Central memory CD8-positive, alpha-beta T cell (primary cell): ENCODE data around the gene SUMO4.

Source experiments
- ATAC-seq: fragments of 150-1000 bp; cut with Tn5 transposase; replicated peaks from 2 replicates; pipeline ENCODE4 v1.10.0; 2022; ENCODE audit warnings: mild to moderate bottlenecking, moderate FRiP score, moderate number of reproducible peaks; ENCODE audit not compliant: poor library complexity, severe bottlenecking; ENCODE audit errors: extremely low read depth
- DNase-seq, 2 donors: peaks; one replicate each; pipeline ENCODE4 v3.0.0; 2021; ENCODE audit warnings: low spot score in 2 of 2
- H3K27ac Mint-ChIP-seq: one replicate; pipeline ENCODE4 v1.8.0; 2022; ENCODE audit warnings: low read depth, mild to moderate bottlenecking, moderate library complexity, mixed read lengths
- H3K27me3 Mint-ChIP-seq: one replicate; pipeline ENCODE4 v1.8.0; 2022; ENCODE audit warnings: mixed read lengths
- H3K36me3 Mint-ChIP-seq: one replicate; pipeline ENCODE4 v1.8.0; 2022; ENCODE audit warnings: mild to moderate bottlenecking, moderate library complexity, mixed read lengths; ENCODE audit not compliant: insufficient read depth
- H3K4me1 Mint-ChIP-seq: one replicate; pipeline ENCODE4 v1.8.0; 2022; ENCODE audit warnings: mixed read lengths
- H3K4me3 Mint-ChIP-seq: one replicate; pipeline ENCODE4 v1.8.0; 2022; ENCODE audit warnings: mild to moderate bottlenecking, moderate library complexity, mixed read lengths
- H3K9me3 Mint-ChIP-seq: one replicate; pipeline ENCODE4 v1.8.0; 2022; ENCODE audit warnings: mixed read lengths

SUMO4 gene

GRCh38 chr6:149395185-149395584 is 4.9 kb upstream of the SUMO4 start:
- H3K27ac Mint-ChIP-seq: peak overlapping the region; percentile 52
- H3K9me3 Mint-ChIP-seq: no peaks in the 10 kb centered on the region
- DNase-seq (no peak), ATAC-seq (no peak)
- H3K27me3 Mint-ChIP-seq: no peaks in the 10 kb centered on the region
- no peak overlapping the region for H3K4me3 Mint-ChIP-seq
- H3K4me1 Mint-ChIP-seq: peaks cover 51% of the 10 kb centered on the region
- peaks cover 24% of the 10 kb centered on the region for H3K36me3 Mint-ChIP-seq

- no peaks in the 10 kb centered on the region for H3K27me3 Mint-ChIP-seq
- H3K4me3 Mint-ChIP-seq: no peak overlapping the region
- H3K9me3 Mint-ChIP-seq: no peaks in the 10 kb centered on the region
- peaks cover 42% of the 10 kb centered on the region for H3K4me1 Mint-ChIP-seq
- DNase-seq (no peak), ATAC-seq (no peak)
- H3K27ac Mint-ChIP-seq: no peak overlapping the region
- H3K36me3 Mint-ChIP-seq: peaks cover 38% of the 10 kb centered on the region
Observed at GRCh38 chr6:149397384-149397783, 2.7 kb upstream of the SUMO4 start.

GRCh38 chr6:149403534-149403933 is 3.5 kb downstream of the SUMO4 start:
- Mint-ChIP-seq H3K9me3 (no peaks in the 10 kb centered on the region), H3K36me3 (peaks cover 41% of the 10 kb centered on the region), H3K27me3 (no peaks in the 10 kb centered on the region), H3K4me3 (no peak overlapping the region), H3K4me1 (peaks cover 17% of the 10 kb centered on the region), H3K27ac (no peak overlapping the region)
- no peak for ATAC-seq
- no peak for DNase-seq

- H3K4me3 Mint-ChIP-seq: no peak overlapping the region
- ATAC-seq: no peak
- no peaks in the 10 kb centered on the region for H3K27me3 Mint-ChIP-seq
- peak overlapping the region; percentile 55 for H3K27ac Mint-ChIP-seq
- no peaks in the 10 kb centered on the region for H3K9me3 Mint-ChIP-seq
- H3K4me1 Mint-ChIP-seq: peaks cover 17% of the 10 kb centered on the region
- peaks cover 36% of the 10 kb centered on the region for H3K36me3 Mint-ChIP-seq
- no peak for DNase-seq
Observed at GRCh38 chr6:149405823-149406765, 6.0 kb downstream of the SUMO4 start.

GRCh38 chr6:149409617-149410016 is 9.6 kb downstream of the SUMO4 start:
- peaks cover 20% of the 10 kb centered on the region for H3K36me3 Mint-ChIP-seq
- H3K27ac Mint-ChIP-seq: no peak overlapping the region
- H3K9me3 Mint-ChIP-seq: no peaks in the 10 kb centered on the region
- H3K4me3 Mint-ChIP-seq: no peak overlapping the region
- H3K27me3 Mint-ChIP-seq: no peaks in the 10 kb centered on the region
- ATAC-seq (no peak), DNase-seq (no peak)
- peaks cover 11% of the 10 kb centered on the region for H3K4me1 Mint-ChIP-seq

- DNase-seq (no peak), ATAC-seq (no peak)
- H3K4me1 Mint-ChIP-seq: peaks cover 9% of the 10 kb centered on the region
- H3K27ac Mint-ChIP-seq: no peak overlapping the region
- no peak overlapping the region for H3K4me3 Mint-ChIP-seq
- H3K9me3 Mint-ChIP-seq: no peaks in the 10 kb centered on the region
- peaks cover 17% of the 10 kb centered on the region for H3K36me3 Mint-ChIP-seq
- H3K27me3 Mint-ChIP-seq: no peaks in the 10 kb centered on the region
Observed at GRCh38 chr6:149410557-149410956, 10.5 kb downstream of the SUMO4 start.

- peaks cover 12% of the 10 kb centered on the region for H3K4me1 Mint-ChIP-seq
- no peaks in the 10 kb centered on the region for H3K9me3 Mint-ChIP-seq
- no peaks in the 10 kb centered on the region for H3K27me3 Mint-ChIP-seq
- H3K36me3 Mint-ChIP-seq: peaks cover 13% of the 10 kb centered on the region
- ATAC-seq: no peak
- H3K27ac Mint-ChIP-seq: no peak overlapping the region
- H3K4me3 Mint-ChIP-seq: no peak overlapping the region
- no peak for DNase-seq
Observed at GRCh38 chr6:149414009-149414408, 13.9 kb downstream of the SUMO4 start.

GRCh38 chr6:149414821-149415220 is 14.8 kb downstream of the SUMO4 start:
- no peaks in the 10 kb centered on the region for H3K9me3 Mint-ChIP-seq
- peaks cover 9% of the 10 kb centered on the region for H3K36me3 Mint-ChIP-seq
- peaks cover 12% of the 10 kb centered on the region for H3K4me1 Mint-ChIP-seq
- ATAC-seq (no peak), DNase-seq (no peak)
- no peak overlapping the region for H3K27ac Mint-ChIP-seq
- H3K27me3 Mint-ChIP-seq: no peaks in the 10 kb centered on the region
- H3K4me3 Mint-ChIP-seq: no peak overlapping the region

GRCh38 chr6:149419696-149420404 is 19.8 kb downstream of the SUMO4 start:
- Mint-ChIP-seq H3K4me3 (no peak overlapping the region), H3K27ac (peak overlapping the region; percentile 2), H3K27me3 (peaks cover 10% of the 10 kb centered on the region), H3K9me3 (no peaks in the 10 kb centered on the region), H3K36me3 (no peaks in the 10 kb centered on the region), H3K4me1 (peaks cover 13% of the 10 kb centered on the region)
- no peak for DNase-seq
- no peak for ATAC-seq

- DNase-seq (no peak), ATAC-seq (no peak)
- no peak overlapping the region for H3K27ac Mint-ChIP-seq
- peaks cover 10% of the 10 kb centered on the region for H3K27me3 Mint-ChIP-seq
- peaks cover 6% of the 10 kb centered on the region for H3K4me1 Mint-ChIP-seq
- H3K36me3 Mint-ChIP-seq: no peaks in the 10 kb centered on the region
- H3K4me3 Mint-ChIP-seq: no peak overlapping the region
- no peaks in the 10 kb centered on the region for H3K9me3 Mint-ChIP-seq
Observed at GRCh38 chr6:149421132-149421531, 21.1 kb downstream of the SUMO4 start.

GRCh38 chr6:149422581-149422980 is 22.5 kb downstream of the SUMO4 start:
- peaks cover 5% of the 10 kb centered on the region for H3K4me1 Mint-ChIP-seq
- ATAC-seq (no peak), DNase-seq (no peak)
- H3K9me3 Mint-ChIP-seq: no peaks in the 10 kb centered on the region
- no peak overlapping the region for H3K27ac Mint-ChIP-seq
- H3K27me3 Mint-ChIP-seq: peaks cover 10% of the 10 kb centered on the region
- no peaks in the 10 kb centered on the region for H3K36me3 Mint-ChIP-seq
- H3K4me3 Mint-ChIP-seq: no peak overlapping the region

GRCh38 chr6:149423964-149424440 is 23.9 kb downstream of the SUMO4 start:
- Mint-ChIP-seq H3K4me1 (peaks cover 5% of the 10 kb centered on the region), H3K9me3 (no peaks in the 10 kb centered on the region), H3K4me3 (no peak overlapping the region), H3K27me3 (peaks cover 10% of the 10 kb centered on the region), H3K27ac (peak overlapping the region; percentile 51), H3K36me3 (no peaks in the 10 kb centered on the region)
- no peak for ATAC-seq
- no peak for DNase-seq

GRCh38 chr6:149425224-149425623 is 25.2 kb downstream of the SUMO4 start:
- no peak overlapping the region for H3K27ac Mint-ChIP-seq
- no peaks in the 10 kb centered on the region for H3K9me3 Mint-ChIP-seq
- H3K4me1 Mint-ChIP-seq: peaks cover 4% of the 10 kb centered on the region
- H3K27me3 Mint-ChIP-seq: peaks cover 6% of the 10 kb centered on the region
- no peak overlapping the region for H3K4me3 Mint-ChIP-seq
- H3K36me3 Mint-ChIP-seq: peaks cover 2% of the 10 kb centered on the region
- no peak for DNase-seq
- no peak for ATAC-seq
